GM18498 (cell line): ENCODE data around the gene NACA2.
A peak's percentile ranks its signal among the peaks of the same experiment; 100 is the strongest.
"Not testable (repeated sequence)": the region's sequence is repeated elsewhere in the genome, so short reads cannot be mapped to it uniquely, and the experiment has no call there.

Experiments used
- ATAC-seq: cut with Tn5 transposase; IDR thresholded peaks from one replicate; pipeline ENCODE4 v1.9.1; 2021; ENCODE audit warnings: mild to moderate bottlenecking, moderate library complexity; ENCODE audit not compliant: unreplicated experiment

The NACA2 gene

DNA sequence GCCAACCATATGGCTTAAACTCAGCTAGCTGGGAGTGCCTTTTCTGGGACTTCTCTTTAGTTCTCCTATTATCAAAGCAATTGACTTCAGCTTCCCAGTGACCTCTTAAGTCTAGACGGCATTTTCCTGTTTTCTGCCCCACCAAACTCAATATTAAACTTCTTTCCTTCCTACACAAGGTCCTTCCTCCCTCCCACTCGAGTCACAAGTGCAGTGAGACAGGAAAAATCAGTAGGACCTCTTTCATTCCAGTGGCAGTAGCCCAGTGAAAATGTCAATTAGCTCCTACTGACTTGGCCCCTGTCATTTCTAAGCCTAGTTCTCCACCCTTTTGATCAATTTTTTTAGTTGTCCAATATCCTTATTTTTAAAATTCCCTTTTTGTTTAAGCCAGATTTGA lies 9.6 kb upstream of the NACA2 start:
- no peak for ATAC-seq

DNA sequence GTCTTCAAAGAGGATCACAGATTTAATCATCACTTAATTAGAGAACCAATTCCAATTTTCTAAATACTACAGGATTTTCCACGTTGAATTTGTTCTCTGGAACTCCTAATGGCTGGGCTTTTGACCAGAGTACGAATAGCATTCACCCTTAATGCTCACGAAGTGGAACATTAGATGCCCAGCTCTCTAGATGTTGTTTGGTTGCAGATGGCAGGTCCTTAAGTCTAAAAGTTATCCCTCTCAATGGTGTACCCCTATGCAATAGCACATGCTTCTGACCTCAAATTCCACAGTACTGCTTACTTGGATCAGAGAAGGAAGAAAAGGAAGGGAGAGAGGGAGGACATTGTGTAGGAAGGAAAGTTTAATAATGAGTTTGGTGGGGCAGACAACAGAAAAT lies 8.6 kb upstream of the NACA2 start:
- no peak for ATAC-seq

DNA sequence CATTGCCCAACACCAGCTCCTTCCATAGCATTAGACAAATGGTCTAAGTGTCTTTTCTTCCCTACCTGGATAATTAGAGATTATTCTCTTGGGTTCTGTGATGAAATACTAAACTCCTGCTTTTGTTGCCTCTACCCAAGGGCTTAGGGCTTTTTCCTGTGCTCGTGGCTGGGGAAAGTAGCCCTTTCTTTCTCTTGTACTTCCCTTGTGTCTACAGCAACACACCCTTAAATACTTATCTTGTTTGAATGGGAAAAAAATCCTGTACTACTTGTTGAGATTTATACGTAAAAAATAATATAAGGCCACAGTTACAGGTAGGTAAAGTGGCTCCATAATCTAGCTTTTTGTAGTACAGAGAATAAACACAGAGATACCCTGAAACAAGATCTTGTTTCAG lies 7.0 kb upstream of the NACA2 start:
- no peak for ATAC-seq

DNA sequence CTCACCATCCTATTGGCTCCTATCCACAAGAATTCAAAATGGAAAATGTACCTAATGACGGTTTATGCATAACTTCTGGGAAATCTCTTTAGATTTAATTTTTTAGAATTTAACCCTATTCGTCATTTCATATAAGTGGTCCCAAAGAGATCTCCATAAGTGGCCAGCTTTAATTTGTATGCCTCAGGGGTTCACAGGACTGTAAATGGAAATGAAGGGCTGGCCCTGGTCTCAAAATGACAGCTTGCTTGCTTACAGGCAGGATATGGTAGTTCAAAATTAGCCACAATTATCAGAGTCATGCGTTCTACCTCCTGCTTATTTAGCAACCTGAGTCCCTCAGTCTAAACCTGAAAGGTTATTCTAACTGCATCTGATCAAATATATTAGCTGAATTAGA lies 6.6 kb upstream of the NACA2 start:
- ATAC-seq: no peak

DNA sequence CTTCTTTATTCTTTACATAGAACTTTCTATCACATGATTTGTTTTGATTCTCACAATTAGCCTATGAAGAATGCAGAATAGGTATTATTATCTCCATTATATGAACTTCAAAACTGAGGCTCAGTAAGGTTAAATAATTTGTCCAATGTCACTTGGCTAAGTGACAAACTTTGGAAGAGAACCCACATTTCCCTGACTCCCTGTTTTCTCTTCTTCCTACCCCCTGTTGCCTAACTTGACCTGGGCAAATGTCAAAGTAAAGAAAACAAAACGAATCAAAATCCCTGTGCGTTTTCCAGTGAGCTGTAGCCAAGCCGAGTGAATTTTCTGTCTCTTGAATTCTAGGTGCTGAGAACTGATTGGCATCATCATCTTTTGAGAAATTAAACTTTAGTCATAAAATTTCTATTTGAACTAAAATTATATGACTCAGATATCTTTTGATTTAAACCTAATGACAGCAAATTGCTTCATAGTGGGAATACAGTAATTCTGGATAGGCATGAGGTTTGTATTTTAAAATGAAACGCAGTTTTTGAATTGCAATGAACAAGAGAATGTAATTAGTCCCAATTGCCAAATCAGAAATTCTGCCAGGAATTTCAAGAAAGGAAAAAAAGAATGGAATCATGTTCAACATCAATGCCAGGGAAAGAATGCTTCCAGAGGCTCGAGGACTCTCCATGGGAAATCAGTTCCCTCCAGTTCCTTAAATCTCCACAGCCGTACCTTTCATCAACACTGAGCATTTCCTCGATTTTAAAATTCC lies 4.6 kb upstream of the NACA2 start:
- no peak for ATAC-seq

DNA sequence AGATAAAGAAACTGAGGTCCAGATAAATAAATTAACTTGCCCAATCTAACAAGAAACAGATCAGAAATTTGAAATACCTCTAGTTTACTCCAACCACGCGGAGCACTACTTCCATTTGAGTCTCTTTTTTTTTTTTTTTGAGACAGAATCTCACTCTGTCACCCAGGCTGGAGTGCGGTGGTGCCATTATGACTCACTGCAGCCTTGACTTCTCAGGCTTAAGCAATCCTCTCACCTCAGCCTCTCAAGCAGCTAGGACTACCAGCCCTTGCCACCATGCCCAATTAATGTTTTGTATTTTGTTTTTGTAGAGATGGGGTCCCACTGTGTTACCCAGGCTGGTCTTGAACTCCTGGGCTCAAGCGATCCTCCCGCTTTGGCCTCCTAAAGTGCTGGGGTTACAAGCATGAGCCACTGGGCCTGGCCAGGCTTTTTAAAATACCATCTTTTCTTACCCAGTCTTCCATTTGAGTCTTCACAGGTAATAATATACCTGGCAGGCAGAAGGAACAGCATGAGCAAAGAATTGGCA lies 3.3 kb upstream of the NACA2 start:
- no peak for ATAC-seq

DNA sequence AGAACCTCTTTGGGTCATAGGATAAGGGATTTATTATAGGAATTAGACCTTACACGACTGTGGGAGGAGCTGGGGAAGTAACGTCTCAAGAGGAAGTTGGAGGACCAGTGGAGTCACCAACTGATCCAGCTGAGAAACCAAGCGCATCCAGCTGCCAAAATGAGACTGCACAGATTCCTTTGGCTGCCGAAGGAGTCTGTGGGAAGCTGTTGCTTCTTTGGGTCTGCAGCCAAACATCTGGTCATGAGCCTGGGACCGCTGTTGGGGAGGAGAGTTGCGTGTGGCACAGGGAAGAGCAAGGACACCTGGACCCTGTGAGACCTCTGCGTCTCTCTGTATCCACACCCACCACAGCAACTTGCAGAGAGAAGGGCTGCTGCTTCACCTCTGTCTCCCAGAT lies 2.4 kb upstream of the NACA2 start:
- no peak for ATAC-seq

DNA sequence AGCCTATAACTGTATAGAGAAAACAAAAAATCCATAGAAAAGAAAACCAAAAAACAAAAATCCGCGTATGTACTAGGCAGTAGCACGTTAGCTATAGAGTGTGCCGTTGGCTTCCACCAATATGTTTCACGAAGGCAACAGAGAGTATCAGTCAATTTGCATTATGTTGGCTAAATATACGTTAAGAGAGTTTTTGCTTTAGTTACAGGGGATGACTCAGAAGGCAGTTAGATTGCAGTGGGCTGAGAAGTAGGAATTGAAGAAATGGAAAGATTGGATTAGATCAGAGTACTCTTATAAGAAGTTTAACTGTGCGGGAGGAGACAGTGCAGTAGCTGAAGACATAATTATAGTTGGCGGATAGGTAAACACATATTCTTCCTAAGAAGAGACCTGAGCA lies 911 bp upstream of the NACA2 start:
- ATAC-seq: no peak

DNA sequence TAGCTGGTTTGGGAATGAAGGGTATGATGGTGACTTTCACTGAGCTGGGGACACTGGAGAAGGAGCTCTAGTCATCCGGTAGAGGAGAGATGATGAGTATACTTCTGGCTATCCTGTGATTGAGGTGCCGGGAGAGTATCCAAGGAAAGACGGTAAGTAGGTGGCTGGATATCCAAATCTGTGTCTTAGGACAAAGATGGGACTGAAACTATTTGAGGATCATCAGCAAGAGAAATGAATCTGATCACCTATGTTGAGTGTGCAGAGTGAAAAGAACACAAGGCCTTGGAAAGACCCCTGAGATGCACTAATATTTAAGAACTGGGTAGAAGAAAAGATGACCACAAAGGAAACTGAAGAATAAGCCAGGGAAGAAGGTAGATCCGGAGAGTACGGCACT lies 1.0 kb downstream of the NACA2 start:
- ATAC-seq: no peak

DNA sequence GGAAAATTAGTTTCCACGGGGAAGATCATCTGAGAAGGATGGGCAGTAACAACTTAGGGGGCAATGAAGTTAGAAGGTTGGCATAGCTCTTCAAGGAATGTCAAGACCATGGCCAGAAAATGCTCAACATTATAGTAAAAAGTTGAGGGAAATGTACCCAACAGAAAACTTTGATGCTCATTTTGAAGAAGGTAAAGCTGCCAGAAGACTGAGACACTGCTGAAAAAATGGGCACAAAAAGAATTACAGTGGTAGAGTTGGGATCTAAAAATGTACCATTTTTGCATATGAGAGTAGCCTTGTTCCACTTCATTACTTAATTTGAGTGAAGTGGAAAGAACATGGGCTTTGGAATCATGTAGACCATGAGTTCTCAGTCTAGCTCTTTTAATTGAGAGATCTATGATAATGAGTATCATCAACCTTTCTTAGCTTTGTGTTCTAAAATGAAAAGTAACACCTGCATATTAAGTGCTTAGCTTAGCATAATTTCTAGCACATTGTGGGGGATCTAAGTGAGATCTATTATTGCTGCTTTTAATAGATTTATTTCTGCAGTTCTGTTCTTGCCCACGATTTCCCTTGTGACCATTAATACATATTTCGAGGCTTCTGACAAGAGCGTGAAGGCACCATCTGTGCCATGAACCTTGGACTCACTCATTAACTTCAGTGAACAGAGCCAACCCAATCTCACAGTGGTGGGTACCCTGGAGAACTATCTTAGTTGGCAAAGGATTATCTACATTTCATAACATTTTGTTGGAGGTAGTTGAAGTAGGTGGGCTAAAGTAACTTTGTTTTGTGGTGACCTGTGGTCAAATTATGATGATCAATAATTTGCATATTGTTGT lies 3.0 kb downstream of the NACA2 start:
- no peak for ATAC-seq

DNA sequence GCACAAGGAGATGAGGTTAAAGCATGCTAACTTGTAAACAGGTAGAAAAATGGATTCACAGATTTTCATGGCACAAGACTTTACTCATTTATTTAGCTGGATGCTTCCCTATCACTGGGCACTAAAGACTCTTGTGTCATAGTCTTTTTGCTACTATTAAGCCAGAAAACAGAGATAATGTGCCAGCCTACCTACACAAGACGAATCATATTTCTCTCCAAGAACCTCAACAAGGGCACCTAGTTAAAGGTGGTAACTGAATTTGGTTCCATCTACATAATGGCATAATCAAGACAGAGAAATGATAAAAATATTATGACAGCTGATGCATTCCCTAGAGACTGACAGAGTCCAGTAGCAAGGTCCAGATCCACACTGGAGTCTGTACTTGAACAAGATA lies 3.8 kb downstream of the NACA2 start:
- ATAC-seq: no peak

DNA sequence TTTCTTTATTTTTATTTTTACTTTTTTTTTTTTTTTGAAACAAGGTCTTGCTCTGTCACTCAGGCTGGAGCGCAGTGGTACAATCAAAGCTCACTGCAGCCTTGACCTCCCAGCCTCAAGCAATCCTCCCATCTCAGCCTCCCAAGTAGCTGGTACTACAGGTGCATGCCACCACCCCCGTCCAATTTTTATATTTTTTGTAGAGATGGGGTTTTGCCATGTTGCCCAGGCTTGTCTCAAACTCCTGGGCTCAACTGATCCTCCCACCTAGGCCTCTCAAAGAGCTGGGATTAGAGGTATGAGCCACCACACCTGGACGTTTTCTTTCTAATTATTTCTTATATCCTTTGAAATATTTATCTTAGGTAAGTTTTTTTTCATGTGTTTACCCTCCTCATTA lies 4.4 kb downstream of the NACA2 start:
- not testable (repeated sequence) for ATAC-seq

DNA sequence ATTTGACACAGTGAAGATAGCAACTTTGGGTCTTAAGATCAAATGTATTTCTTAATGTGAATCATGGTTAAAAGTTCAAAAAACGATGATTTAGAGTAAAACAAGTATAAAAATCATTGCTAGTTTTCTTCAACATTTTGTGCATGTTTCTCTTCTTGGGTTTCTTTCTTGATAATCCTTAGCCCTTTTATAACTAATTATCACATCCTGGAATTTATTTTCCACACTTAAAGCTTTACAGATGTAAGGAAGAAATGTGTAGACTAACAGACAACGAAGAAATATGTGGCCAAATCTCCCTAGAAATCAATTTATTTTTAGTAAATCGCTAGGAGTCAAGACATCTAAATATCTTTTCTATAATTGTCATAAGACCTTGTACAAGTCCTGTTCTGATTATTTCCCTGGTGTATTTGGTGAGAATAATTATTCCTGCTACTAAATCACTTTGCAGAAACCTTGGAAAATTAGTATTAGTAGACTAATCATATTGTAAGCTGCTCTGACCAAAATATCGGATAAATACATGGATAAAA lies 4.9 kb downstream of the NACA2 start:
- no peak for ATAC-seq

DNA sequence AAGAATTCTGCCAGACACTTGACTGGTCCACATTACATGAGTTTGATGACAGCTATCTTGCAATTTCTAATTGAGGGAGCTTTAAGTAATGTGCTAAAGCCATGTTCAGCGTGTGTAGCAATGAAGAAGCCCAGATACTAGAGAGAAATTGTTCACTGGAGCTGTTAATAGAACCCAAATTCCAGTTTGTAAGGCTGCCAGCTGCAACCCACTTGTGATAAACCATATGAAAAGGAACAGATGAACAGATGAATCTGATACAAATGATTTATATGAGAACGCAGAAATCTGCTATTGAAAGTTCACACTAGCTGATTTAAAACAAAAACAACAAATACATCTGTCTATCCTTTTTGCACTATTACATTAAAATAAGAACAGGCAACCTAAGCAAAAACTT lies 6.2 kb downstream of the NACA2 start:
- ATAC-seq: no peak

DNA sequence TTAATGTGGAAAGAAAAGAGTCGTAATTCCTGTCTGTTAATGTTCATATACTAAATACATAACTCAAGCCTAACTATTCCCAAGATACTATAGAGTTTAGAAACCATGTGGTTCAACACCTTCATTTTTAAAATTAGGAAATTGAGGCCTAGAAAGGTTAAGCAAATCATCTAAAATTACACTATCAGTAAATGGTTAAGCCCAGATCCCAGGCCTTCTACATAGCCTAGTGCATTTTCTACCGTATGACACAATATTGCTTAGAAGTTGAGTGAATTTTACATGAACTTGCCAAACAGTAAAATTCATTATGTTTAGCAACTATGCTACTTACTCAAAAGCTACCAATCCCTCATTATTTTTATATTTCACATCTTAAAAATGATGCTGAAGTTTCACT lies 6.8 kb downstream of the NACA2 start:
- ATAC-seq: no peak

DNA sequence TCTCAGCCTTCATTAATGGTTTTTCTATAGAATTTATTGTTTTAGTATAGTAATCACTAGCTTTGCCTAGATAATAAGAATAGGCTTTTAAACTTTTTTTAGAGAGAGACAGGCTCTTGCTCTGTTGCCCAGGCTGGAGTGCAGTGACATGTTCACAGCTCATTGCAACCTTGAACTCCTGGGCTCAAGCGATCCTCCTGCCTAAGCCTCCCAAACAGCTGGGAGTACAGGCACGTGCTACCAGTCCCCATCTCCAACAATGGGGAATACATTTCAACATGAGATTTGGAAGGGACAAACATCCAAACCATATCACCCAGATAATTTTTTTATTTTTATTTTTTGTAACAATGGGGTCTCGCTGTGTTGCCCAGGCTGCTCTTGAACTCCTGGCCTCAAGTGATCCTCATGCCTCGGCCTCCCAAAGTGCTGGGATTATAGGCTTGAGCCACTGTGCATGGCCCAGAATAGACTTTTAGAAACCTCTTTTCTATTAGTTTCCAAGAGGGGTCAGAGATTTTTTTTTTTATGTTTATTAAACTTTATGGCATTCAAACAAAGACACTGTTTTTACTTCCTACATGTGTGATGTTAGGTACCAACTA lies 7.3 kb downstream of the NACA2 start:
- no peak for ATAC-seq

DNA sequence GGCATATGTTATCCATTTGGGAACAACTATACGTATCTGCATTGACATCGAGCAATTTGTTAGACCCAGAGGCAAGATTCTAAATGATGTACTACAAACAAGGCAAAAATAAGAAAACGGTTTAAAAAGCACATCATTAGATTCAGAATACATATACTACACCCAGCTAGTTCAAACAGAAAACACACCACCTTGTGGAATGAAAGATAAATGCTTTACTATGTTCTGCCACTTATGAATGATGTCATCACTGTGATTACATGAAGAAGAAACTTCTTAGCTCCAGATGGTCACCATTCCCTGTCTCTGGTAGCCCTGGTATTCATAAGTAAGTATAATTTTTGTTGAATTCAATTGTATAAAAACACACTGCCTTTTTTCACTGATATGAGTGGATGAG lies 7.8 kb downstream of the NACA2 start:
- peak; percentile 50 for ATAC-seq

DNA sequence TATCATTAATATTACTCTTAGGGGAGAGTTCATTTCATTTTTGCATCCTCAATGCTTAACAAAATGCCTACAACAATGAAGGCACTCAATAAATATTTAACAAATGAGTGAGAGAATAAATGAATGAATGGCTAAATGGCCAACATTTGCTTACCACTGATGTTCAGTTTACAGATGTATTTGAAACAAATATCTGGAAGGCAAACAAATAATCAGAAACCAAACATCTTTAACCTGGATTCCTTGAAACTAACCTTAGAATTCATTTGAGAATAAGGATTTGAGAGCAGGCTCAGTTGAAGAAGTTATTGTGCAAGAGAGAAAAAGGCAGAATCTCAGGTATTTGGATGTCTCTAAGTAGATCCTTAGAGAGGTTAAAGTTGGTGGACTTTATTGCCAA lies 8.4 kb downstream of the NACA2 start:
- no peak for ATAC-seq

DNA sequence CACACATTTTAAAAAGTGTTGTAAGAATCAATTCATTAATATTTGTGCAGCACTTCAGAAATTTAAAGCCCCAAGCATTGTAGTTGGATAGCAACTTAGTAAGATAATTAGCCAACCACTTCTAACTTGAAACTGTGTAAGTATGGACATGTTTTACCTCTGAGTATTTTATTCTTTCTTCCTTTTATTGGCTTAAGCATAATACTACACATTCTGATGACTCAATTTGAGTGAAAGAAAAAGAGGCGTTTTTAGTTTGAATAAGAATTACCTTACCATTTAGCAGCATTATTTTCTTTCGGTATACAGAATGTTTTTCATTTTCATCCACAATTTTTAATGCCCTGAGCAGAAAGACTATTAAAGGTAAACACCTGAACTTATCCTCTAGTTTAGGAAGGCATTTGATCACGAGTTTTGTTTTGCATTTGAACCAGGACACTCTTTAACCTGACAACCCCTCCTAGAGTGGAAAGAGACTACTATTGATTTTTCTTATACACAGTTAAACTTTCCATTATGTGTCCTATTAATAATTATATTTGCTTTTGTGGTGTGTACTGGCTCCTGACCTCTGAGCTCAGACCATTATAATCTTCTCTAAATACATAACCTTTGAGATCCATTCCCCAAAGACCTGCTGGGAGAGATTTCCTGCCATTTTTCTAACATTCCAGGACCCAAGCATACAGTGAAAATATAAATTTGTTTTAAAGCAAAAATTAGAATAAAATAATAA lies 9.2 kb downstream of the NACA2 start:
- ATAC-seq: no peak

DNA sequence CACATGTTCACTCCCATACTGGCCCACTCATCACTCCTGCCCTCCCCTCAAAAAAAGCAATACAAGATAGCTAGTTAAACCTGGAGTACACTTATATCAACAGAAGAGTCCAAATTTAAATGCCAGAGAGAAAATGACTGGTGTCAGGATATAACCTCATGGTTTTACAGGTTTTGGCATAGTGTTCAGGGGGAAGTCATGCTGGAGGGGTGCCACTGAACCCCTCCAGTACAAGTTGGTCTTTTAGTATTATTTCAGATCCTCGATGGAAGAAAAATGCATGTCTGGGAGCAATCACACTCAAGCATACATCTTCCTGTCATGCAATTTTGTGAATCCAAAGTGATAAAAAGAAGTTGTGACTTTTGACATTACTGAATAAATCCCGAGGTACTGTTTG lies 10.5 kb downstream of the NACA2 start:
- ATAC-seq: no peak

DNA sequence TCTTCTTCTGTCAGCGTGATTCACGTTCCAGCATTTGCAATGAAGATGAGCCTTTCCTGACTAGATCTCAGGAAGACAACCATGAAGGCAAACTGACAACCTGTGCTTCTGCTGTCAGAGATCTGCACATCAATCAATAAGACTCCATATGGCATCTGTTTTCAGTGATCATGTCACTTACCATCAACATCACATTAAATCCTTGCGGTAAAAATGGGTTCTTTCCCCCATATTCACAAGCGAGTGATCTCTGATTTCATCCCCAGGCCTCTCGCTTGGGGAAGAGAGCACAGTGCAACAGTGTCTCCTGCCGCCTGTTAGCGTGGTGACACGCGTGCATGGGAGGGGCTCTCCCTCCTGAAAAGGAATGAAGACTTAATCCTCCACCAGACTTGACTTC lies 11.1 kb downstream of the NACA2 start:
- no peak for ATAC-seq
